Stromal cell of bone marrow (primary cell): ENCODE results near the gene MMP11.

Experiments used
- DNase-seq: peaks from one replicate; pipeline ENCODE4 v3.0.0-alpha.2; 2012; ENCODE audit warnings: low read depth

The MMP11 gene

DNA sequence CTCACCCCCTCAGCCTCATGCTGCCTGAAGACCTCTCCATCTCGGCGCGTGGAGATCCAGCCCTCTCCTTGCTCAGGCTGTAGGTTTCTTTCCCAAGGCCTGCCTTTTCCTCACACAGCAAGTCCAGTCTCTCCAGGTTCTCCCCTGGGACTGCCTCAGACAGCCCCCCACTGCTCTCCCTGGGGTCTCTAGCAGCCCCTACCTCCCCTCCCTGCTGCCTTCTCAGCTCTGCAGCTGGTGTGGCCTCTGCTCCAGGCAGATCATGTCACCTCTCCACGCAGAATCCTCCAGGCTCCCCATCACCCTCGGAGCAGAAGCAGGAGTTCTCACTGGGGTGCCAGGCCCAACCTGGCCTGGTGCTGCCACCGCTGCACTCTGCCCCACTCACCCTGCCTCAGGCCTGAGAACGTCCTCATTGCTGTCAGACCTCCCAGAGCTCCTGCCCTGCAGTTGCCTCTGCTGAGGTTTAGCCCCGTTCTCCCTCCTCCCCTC, 29.3 kb downstream of the MMP11 start:
- DNase-seq: no peak

DNA sequence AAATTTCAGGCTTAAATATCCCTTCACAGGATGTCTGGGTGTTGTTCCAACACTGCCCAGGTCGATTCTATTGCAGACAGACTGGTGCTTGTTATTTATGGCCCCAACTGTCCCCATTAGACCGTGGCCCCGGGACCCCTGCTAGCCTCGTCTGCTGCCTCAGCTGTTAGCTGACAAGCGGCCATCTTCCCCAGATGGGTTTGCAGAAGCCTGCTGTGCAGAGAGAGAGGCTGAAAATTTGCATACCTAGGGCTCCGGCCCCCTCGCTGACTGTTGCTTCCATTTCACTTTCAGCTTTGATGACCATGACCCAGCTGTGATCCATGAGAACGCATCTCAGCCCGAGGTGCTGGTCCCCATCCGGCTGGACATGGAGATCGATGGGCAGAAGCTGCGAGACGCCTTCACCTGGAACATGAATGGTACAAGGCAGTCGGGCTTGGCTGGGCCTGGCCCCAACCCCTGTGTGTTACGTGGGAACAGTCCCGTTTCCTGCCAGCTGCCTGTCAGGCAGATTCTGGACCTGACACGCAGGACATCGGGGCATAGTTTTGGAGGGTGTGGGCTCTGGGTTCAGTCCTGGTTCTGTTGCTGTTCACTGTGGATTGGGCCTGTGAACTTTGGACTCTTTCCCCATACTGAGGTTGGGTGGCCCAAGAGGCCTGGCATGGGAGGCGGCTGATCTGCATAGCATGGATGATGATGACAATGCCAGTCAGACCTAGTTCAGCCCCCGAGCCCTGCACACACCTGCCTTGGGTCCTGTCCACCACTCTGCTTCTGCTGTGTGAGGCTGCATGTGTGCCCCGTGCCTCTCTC, 30.6 kb downstream of the MMP11 start:
- DNase-seq: no peak

DNA sequence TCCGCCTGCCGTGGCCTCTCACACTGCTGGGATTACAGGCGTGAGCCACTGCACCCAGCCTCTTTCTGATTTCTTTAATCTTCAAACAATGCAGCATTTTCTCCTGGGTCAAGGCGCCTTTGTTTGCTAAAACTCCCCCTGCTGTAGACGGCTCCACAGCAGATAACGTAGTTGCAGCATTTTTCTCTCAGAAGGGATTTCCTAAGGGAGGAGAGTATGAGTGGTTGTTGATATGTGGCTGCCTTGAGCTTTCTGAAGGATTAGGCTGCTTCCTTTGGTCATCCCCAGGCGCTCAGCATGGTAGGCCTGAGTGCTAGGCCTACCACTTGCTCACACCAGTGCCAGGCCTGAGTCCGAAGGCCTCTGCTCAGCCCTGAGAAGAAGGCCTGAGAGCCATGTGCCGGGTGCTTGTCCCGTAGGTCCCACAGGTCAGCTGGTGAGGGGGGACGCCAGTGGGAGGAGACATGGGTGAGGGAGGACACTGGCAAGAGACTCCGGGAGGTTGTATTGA, 32.2 kb downstream of the MMP11 start:
- no peak for DNase-seq

DNA sequence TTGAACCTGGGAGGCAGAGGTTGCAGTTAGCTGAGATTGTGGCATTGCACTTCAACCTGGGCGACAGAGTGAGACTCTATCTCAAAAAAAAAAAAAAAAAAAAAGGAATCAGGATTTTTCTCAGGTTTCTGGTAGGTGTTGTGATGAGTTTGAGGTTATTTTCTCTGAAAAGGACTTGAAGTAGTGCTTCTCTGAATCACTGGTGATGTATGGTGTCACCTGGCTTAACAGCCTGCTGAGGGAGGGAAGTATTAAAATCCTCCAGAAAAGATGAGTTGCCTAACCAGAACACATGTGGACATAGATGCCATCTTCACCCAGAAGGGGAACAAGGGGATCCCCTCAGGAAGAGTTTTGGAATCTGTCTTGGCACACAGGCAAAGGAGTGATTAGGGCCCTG, 34.2 kb downstream of the MMP11 start:
- no peak for DNase-seq

DNA sequence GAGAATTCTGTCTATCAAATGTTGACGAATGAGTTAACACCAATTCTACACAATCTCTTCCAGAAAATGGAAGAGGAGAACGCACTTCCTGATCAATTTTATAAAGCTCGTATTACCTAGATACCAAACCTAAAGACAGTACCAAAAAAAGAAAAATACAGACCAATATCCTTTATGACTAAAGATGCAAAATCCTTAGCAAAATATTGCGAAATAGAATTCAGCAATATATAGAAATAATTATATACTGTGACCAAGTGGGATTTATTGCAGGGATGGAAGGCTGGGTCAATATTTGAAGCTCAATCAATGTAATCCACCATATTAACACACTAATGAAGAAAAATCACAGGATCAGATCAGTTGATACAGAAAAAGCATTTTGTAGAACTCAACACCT, 39.7 kb downstream of the MMP11 start:
- DNase-seq: no peak

DNA sequence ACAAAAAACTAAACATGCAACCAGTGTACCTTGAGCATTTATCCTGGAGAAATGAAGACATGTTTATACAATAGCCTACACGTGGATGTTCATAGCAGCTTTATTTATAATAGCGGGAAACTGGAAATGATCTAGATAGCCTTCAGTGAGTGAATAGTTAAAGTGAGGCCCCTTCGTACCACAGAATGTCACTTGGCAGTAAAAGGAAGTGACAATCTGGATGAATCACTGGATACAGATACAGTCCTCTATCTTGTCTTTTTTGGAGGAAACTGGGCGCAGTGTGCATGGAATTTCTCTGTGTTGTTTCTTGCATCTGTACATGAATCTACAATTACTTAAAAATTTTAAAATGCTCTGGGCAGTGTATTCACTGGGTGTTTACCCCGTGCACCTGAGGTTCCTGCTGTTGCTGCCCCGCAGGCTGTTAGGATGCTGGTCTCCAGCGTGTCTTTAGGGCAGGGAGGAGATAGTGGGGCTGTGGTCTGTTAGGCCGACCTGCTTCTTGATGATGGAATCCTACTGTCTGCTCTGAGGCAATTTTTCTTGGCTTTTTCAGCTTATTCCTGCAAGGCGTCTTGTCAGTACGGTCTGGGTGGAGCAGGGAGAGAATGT, 43.0 kb downstream of the MMP11 start:
- DNase-seq: no peak

DNA sequence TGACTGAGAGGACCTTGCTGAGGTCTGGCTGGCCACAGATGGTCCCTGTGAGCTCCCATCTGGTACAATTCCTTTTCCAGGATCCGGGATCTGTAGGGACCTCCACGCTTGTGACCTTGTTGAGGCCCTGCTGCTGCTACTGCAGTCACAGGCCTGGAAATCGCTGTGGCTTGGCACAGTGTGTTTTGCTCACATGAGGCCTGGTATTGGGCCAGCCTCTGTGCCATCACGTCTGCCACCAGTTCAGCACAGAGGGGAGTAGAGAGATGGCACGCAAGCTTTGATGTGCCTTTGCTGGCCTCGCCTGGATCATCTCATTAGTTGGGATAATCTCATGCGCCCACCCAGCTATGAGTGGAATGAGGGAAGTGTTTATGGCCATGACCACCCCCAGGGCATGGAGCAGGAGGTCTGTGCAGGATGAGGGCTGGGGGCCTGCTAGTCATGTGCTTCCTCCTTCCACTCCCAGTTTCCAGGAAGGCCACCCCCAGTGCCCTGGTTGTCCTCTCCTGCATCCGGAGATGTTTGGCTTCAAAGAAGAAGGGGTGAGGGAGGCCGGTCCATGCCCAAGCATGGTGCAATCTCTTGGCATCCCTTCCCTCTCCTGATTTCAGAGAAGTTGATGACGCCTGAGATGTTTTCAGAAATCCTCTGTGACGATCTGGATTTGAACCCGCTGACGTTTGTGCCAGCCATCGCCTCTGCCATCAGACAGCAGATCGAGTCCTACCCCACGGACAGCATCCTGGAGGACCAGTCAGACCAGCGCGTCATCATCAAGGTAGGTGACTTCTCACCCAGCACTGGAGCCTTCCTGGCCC, 43.7 kb downstream of the MMP11 start:
- DNase-seq: no peak

DNA sequence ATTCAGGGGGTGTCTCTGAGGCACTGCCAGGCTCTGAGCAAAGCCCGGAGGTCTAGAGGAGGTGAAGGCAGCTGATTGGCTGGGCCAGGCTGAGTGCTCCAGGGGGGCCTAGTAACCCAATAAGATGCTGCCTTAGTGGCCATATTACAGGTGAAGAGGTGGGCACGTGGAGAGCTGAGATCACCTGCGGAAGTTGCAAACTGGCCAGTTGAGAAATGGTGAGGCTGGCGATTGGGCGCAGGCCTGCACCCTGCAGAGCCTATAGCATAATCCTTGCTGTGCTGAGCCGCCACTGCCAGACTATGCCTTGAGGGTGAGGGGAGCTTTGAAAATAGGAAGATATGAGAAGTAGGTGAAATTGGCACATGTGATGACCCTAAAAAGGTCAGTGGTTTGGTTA, 44.5 kb downstream of the MMP11 start:
- DNase-seq: no peak

DNA sequence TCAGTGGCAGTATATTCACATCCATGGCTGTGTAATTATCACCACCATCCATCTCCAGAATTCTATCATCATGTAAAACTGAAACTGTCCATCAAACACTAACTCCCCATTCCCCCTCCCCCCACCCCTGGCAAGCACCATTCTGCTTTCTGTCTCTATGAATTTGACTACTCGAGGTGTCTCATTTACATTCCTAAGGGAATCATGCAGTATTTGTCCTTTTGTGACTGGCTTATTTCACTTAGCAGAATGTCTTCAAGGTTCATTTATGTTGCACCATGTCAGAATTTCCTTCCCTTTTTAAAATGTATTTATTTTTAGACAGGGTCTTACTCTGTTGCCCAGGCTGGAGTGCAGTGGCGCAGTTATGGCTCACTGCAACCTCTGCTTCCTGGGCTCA, 45.9 kb downstream of the MMP11 start:
- DNase-seq: no peak

DNA sequence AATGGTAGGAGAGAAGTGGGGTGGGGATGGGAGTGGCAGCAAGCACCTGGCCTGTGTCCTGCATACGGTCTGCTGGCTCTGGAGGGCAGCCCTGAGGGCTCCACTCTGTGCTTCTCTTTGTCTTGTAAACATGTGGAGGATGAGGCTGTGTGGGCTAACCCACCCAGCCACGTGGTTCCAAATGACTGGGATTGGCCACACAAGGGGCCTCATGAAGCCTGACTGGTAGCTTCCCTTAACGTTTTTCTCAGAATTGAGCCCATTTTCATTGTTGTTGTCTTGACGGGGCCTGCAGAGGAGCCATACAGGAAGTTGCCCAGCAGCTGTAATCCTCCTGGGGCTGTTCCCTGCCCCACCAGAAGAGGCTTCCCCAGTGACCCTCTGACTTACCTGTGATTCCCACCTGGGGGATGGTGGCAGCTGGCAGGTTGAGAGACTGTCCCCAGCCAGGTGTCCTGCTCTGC, 48.1 kb downstream of the MMP11 start:
- DNase-seq: no peak

DNA sequence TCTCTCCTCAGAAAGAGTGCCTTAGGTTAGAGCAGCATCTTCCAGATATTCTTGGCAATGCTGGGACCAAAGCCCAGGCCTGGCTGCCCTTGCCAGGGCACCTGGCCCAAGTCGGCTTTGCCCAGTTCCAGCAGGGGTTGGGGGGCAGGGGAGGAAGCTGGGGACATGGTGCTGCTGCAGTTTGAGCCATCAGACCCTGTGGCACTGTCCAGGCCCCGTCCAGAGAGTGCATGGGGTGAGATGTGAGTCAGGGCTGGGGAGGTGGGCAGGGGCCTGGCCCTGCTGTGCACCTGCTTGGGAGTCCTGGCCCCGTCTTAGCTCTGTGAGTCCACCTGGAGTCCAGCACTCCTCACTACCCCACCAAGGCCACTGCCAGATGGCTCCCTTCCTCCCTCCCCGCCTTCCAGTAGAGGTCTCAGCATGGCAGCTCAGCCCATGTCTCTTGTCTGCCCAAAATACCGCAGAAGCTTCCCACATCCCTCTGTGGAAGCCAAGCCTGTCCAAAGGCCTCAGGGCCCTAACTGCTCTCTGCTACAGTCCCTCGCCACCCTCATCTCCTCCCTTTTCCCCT, 49.5 kb downstream of the MMP11 start:
- no peak for DNase-seq

DNA sequence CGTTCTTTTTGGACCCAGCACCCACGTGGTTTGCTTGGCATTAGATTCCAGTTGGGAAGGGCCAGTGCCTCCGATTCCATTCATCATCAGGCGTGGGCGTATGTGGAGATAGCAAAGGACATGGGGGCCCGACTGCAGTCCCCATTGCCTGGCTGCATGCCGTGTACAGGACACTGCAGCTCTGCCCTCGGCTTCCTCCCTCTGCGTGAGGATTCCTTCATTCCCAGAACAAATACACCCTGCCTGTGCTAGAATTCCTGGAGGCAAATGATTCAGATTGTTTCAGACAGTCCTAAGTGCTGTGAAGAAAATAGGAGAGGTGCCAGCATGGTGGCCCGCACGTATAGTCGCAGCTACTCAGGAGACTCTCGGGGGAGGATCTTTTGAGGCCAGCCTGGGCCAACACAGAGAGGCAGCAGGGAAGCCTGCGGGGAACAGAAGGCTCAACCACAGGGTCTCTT, 50.7 kb downstream of the MMP11 start:
- no peak for DNase-seq

DNA sequence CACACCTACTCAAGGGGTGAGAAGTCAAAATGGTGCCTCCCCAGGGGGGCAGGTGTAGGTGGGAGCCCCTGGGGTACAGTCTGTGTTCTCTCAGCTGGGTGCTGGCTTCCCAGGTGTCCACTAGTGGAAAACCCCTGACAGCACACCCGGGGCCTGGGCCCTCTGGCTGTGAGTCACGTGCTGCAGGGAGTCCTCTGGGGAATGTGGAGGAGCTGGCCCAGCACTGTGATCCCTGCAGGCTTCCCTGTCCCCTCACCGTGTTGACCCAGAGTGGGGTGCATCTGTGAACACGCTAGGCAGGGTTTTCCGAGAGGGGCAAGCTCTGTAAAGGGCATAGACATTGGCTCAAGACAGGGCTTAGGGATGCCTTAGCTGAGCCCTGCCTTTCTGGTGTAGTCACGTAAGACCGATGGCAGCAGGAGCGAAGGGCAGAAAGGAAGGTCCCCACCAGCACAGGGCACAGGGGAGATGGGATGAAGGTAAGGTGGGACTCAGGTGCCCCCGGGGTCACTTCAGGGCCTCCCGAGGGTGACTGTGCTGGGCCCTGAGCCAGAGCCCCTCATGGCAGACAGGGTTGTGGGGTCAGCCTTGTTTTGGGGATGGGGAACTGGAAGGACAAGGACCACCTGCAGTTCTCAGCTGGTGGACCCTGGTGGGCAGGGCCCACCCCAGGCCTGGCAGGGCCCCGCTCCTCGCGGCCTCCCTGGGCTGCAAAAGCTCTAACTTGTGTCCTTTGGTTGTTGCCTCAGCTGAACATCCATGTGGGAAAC, 52.0 kb downstream of the MMP11 start:
- DNase-seq: no peak

DNA sequence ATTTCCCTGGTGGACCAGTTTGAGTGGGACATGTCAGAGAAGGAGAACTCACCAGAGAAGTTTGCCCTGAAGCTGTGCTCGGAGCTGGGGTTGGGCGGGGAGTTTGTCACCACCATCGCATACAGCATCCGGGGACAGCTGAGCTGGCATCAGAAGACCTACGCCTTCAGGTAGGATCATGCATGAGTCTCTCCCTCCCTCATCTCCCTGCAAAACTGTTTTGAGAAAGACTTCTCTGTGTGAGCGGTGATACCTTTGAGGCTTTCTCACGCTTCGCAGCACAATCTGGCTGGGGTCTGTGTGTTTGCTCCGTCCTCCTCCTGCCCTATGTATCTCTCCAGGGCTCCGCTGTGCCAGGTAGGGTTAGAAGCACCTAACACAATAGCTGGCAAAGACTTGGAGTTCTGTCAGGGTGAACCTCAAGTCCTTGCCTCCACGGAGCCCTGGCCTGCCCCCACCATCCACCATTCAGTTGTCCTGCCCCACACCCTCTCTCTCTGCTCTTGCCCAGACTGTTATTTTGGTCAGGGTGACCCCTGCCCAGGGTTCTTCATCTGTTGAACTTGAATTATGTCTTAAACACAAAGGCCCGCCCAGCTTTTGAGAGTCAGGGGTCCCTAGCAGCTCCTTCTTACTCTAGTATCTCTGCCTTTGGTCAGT, 52.7 kb downstream of the MMP11 start:
- no peak for DNase-seq

DNA sequence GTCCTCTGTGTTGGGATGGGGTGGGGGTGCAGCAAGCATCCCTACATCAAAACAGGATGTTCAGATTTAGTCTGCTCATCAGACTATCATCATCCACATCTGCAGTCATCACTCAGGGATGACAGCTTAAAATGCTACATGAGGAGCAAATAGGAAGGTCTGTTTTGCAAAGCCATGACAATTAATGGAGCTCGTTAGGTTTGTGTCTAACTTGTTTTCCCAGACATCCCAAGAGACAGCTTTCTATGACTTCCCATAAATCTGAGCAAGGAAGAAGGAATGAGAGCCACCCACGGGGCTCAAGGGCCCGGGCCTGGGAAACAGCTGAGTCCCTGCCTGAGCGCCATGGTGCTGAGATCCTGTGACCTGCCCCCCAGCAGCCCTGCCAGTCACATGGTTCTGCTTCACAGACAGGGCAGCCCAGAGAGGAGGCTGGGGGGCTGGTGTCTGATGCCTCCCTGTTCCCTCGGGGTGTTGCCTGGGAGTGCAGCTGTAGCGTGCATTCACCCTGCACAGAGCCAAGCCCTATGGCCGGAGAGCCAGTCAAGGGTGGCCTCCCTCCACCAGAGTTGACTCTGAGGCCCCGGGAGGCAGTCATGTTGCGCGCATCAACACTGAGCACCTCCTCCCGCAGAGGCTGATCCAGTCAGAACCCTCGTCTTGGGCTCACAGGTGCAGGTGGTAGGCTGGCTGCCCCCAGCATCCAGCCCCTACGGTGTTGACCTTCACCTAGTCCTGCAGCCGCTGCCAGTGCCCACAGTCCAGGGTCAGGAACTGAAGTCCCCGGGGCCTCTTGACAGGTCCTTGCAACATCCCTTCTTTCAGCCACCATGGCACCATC, 54.1 kb downstream of the MMP11 start:
- DNase-seq: peak; percentile 75

DNA sequence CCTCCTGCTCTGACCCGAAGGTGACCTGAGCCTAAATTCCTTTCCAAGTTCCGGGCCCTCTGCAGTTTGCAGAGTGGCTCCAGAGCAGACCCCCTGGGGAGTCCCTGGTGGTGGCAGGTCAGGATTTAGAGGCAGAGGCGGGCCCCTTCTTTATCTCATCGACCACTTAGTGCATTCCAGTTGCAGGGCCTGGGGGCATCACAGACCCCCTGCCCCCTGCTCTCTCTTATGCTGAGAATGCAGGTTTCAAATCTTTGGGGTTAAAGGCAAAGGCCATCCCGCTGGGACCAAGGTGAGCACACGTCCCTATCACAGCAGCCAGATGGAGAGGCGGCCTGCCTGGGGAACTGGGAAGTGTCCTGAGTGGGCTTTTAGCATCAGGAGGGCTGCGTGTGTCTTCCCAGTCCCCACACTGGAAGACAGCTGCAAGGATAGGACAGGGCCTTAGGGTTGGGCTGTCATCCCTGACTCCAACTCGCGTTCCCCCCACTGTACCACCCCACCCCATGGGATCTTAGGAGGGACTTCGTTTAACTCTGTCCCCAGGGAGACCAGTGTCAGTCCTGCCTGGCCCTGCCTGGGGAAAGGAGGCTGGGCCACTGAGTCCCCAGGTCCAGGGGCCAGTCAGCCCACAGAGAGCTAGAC, 54.8 kb downstream of the MMP11 start:
- DNase-seq: no peak

DNA sequence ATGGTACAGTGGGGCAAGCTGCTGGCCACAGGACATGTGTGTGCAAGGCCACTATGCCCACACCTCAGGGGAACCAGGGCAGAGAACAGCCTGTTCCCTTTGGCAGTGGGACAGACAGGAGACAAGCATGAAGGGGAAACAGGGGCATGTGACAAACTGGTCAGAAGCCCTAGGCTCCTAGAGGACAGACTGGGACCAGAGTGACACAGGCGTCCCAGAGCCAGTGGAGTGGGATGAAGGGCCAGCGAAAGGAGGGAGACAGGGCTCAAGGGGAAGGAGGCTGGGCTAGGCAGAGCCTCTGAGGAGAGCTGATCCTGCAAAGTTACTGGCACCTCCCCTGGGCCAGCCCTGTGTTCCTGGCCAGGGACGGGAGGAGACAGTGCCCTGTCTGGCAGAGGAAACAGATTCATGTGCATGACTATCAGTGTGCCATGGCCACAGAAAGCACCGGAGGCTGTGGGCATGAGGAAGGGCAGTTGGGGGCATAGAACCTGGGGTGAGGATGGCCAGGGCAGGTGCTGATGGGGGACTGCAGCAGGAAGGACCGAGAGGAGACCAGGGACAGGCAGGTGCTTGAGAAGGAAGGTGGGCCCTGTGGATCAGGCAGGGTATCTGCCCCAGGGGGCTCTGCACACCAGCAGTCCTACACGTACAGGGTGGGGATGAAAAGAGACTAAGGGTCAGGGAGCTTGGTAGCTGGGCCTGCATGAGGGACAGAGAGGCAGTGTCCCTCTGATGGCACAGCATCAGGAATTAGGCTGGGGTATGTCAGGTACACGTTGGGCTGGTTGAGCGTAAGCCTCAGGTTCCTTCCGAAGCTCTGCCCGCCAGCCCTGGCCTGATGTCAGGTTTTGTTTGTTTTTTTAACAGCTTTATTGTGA, 56.4 kb downstream of the MMP11 start:
- no peak for DNase-seq

DNA sequence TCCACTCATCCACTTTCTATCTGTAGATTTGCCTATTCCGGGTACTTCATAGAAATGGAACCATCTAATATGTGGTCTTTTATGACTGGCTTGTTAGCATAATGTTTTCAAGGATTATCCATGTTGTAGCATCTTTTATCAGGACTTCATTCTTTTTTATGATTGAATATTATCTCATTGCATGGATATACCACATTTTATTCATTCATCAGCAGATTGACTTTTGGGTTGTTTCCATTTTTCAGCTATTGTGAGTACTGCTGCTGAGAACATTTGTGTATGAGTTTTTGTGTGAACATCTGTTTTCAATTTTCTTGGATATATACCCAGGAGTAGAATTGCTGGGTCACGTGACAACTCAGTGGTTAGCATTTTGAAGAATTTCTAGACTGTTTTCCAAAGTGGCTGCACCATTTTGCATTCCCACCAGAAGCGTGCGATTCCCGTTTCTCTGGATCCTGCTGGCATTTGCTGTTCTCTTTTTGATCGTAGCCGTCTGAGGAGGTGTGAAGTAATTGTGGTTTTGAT, 57.3 kb downstream of the MMP11 start:
- DNase-seq: peak; percentile 91
